Measurements from ENCODE around the gene PRPF6. TPM values are rescaled to one million over a fixed set of nuclear protein-coding genes. Genes with fewer than 3 reads are reported as not detected.

The PRPF6 gene
- polyA plus RNA-seq, 1 donor from 2014 or later, result 91.9 TPM

DNA sequence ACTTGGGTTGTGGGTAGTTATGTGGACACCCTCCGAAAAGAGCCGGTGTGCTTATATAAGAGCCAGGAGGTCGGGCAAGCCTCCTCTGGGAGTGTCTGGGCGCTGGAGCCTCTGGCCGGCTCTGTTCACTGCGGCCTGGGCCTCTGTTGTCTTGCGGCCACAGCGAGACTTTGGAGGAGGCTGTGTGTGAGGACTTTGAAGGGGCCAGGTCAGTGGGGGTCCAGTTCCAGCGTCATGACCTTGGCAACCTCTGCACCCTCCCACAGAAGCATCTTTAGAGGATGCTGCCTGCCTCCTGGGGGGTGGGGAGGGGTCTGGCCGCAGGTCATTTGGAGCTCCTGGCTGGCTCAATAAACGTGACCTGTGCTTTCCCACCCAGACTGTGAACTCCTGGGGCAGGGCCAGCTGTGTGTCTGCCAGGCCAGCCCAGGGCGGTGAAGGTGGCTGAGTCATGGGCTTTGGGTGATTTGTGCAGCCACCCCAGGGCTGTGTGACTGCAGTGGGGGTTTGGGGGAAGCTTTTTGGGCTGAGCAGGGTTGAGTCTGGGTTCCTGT lies 83.3 kb downstream of the PRPF6 start:
- Histone ChIP-seq H3K36me3 (ENCODE audit: insufficient read depth, low read length) (no peaks in the 10 kb centered on the region), H4K20me1 (ENCODE audit: insufficient read depth) (no peaks in the 10 kb centered on the region), H3K4me2 (ENCODE audit: low read length) (peak overlapping the region; percentile 74), H3K9me3 (ENCODE audit: low read length) (no peaks in the 10 kb centered on the region), H3F3A (ENCODE audit: insufficient read depth, low read length, poor library complexity, severe bottlenecking) (no peaks in the 10 kb centered on the region), H3K27me3 (ENCODE audit: insufficient read depth, low read depth, low read length) (no peaks in the 10 kb centered on the region), H3K27ac (ENCODE audit: low read length) (no peak overlapping the region), H2AFZ (ENCODE audit: low read depth, low read length) (no peak overlapping the region), H3K9ac (ENCODE audit: low read length) (peak overlapping the region; percentile 83), H3K4me3 (ENCODE audit: low read length) (peak overlapping the region; percentile 78), H3K9me2 (ENCODE audit: insufficient read depth, low read length) (no peaks in the 10 kb centered on the region), H3K79me2 (replicated peaks; ENCODE audit: insufficient read depth, low read length) (peaks cover 7% of the 10 kb centered on the region)
- no peak for TF ChIP-seq POLR2AphosphoS5 (IDR thresholded peaks at IDR 0.05)
- TF ChIP-seq RAD21 (conservative IDR thresholded peaks at IDR 0.05), result no peak
- no peak for TF ChIP-seq TAF1 (IDR thresholded peaks at IDR 0.05; ENCODE audit: low read depth)
- TF ChIP-seq MXI1 (conservative IDR thresholded peaks at IDR 0.05; ENCODE audit: poor library complexity, severe bottlenecking), result no peak
- TF ChIP-seq, protein P1, sequence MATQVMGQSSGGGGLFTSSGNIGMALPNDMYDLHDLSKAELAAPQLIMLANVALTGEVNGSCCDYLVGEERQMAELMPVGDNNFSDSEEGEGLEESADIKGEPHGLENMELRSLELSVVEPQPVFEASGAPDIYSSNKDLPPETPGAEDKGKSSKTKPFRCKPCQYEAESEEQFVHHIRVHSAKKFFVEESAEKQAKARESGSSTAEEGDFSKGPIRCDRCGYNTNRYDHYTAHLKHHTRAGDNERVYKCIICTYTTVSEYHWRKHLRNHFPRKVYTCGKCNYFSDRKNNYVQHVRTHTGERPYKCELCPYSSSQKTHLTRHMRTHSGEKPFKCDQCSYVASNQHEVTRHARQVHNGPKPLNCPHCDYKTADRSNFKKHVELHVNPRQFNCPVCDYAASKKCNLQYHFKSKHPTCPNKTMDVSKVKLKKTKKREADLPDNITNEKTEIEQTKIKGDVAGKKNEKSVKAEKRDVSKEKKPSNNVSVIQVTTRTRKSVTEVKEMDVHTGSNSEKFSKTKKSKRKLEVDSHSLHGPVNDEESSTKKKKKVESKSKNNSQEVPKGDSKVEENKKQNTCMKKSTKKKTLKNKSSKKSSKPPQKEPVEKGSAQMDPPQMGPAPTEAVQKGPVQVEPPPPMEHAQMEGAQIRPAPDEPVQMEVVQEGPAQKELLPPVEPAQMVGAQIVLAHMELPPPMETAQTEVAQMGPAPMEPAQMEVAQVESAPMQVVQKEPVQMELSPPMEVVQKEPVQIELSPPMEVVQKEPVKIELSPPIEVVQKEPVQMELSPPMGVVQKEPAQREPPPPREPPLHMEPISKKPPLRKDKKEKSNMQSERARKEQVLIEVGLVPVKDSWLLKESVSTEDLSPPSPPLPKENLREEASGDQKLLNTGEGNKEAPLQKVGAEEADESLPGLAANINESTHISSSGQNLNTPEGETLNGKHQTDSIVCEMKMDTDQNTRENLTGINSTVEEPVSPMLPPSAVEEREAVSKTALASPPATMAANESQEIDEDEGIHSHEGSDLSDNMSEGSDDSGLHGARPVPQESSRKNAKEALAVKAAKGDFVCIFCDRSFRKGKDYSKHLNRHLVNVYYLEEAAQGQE (IDR thresholded peaks at IDR 0.05; ENCODE audit: borderline replicate concordance), result no peak
- no peak for TF ChIP-seq EP300 (conservative IDR thresholded peaks at IDR 0.05; ENCODE audit: poor library complexity, severe bottlenecking)
- TF ChIP-seq SMC3 (conservative IDR thresholded peaks at IDR 0.05; ENCODE audit: poor library complexity), result no peak
- TF ChIP-seq EZH2 (IDR thresholded peaks at IDR 0.05; ENCODE audit: borderline replicate concordance, insufficient read depth, low read length, poor library complexity, severe bottlenecking), result no peak

DNA sequence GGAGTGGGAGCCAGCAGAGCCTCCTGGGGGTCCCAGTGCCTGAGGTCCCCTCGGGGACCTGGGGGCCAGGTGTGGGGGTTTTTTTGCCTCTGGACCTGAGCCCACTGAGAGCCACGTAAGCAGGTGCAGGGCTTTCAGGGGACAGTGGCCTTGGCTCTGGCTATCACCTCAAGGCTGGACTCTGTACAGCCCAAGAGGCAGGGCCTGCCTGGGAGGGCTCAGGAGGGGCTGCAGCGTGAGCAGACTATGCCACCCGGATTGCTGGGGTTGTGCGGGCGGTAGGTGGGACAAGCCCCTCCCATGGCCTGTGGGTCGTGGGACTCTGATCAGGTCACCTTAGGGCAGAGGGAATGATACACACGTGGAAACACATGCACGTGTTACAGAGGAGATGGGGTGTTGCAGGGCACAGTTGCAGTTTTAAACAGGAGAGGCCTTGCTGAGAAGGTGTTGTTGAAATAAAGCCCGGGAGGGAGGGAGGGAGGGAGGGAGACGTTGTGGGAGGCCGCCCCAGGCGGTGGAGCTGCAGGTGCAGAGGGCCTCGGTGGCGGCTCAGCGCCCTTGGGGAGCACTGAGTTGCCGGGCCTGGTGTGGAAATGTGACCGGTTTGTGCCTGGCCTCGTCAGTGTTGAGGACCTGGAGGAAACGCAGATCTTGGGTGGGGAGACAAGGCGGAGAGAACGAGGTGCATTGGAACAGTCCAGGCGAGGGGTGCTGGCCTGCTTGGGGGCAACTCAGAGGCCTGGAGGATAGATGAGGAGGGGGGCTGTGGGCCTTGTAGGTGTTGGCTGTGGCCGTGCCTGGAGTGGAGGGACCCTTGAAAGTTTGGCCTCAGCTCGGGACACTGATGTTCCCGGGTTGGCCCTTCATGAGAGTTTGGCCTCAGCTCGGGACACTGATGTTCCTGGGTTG lies 84.4 kb downstream of the PRPF6 start:
- H3K4me3 ChIP-seq (ENCODE audit: low read length), result no peak overlapping the region

More for the DNA sequence above, 84.4 kb downstream of the PRPF6 start:
- Histone ChIP-seq H2AFZ (ENCODE audit: low read depth, low read length) (no peak overlapping the region), H3K9me2 (ENCODE audit: insufficient read depth, low read length) (no peaks in the 10 kb centered on the region), H4K20me1 (ENCODE audit: insufficient read depth) (no peaks in the 10 kb centered on the region), H3K9me3 (ENCODE audit: low read length) (no peaks in the 10 kb centered on the region), H3K9ac (ENCODE audit: low read length) (no peak overlapping the region), H3K79me2 (replicated peaks; ENCODE audit: insufficient read depth, low read length) (peaks cover 7% of the 10 kb centered on the region), H3K27me3 (ENCODE audit: insufficient read depth, low read depth, low read length) (no peaks in the 10 kb centered on the region), H3K36me3 (ENCODE audit: insufficient read depth, low read length) (no peaks in the 10 kb centered on the region), H3K27ac (ENCODE audit: low read length) (no peak overlapping the region), H3K4me2 (ENCODE audit: low read length) (no peak overlapping the region), H3F3A (ENCODE audit: insufficient read depth, low read length, poor library complexity, severe bottlenecking) (no peaks in the 10 kb centered on the region)
- no peak for TF ChIP-seq EP300 (conservative IDR thresholded peaks at IDR 0.05; ENCODE audit: poor library complexity, severe bottlenecking)
- TF ChIP-seq POLR2AphosphoS5 (IDR thresholded peaks at IDR 0.05), result no peak
- TF ChIP-seq, protein P2, sequence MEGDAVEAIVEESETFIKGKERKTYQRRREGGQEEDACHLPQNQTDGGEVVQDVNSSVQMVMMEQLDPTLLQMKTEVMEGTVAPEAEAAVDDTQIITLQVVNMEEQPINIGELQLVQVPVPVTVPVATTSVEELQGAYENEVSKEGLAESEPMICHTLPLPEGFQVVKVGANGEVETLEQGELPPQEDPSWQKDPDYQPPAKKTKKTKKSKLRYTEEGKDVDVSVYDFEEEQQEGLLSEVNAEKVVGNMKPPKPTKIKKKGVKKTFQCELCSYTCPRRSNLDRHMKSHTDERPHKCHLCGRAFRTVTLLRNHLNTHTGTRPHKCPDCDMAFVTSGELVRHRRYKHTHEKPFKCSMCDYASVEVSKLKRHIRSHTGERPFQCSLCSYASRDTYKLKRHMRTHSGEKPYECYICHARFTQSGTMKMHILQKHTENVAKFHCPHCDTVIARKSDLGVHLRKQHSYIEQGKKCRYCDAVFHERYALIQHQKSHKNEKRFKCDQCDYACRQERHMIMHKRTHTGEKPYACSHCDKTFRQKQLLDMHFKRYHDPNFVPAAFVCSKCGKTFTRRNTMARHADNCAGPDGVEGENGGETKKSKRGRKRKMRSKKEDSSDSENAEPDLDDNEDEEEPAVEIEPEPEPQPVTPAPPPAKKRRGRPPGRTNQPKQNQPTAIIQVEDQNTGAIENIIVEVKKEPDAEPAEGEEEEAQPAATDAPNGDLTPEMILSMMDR (IDR thresholded peaks at IDR 0.05; ENCODE audit: poor library complexity, severe bottlenecking), result no peak
- no peak for TF ChIP-seq EZH2 (IDR thresholded peaks at IDR 0.05; ENCODE audit: borderline replicate concordance, insufficient read depth, low read length, poor library complexity, severe bottlenecking)
- TF ChIP-seq RAD21 (conservative IDR thresholded peaks at IDR 0.05), result no peak
- TF ChIP-seq, protein P1 (IDR thresholded peaks at IDR 0.05; ENCODE audit: borderline replicate concordance), result no peak
- TF ChIP-seq MXI1 (conservative IDR thresholded peaks at IDR 0.05; ENCODE audit: poor library complexity, severe bottlenecking), result no peak
- TF ChIP-seq SMC3 (conservative IDR thresholded peaks at IDR 0.05; ENCODE audit: poor library complexity), result no peak
- no peak for TF ChIP-seq TAF1 (IDR thresholded peaks at IDR 0.05; ENCODE audit: low read depth)
